ENCODE data around the gene KRTAP13-1.

The KRTAP13-1 gene, protein sequence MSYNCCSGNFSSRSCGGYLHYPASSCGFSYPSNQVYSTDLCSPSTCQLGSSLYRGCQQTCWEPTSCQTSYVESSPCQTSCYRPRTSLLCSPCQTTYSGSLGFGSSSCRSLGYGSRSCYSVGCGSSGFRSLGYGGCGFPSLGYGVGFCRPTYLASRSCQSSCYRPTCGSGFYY

DNA sequence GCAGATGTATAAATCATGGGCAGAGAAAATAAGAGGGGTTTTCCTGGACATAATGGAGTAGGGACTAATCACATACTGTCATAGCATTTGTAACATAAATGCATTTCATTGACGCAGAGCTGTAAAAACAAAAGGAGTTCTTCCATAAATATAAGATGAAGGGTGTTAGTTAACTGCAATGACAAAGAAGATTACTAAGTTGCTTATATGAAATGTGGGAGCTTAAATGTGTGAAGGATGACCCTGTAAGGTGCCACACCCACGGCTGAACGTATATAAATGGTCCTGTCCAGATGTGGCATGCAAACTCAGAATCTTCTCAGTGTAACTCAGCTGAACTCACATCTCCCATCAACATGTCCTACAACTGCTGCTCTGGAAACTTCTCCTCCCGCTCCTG, at the start of gene KRTAP13-1:
Gene KRTAP13-1, plus strand, starts transcription at position 301 of the 400 bp plus-strand sequence. Its CDS starts 56 bp downstream, at position 357.
- DNase-seq = no peak

DNA sequence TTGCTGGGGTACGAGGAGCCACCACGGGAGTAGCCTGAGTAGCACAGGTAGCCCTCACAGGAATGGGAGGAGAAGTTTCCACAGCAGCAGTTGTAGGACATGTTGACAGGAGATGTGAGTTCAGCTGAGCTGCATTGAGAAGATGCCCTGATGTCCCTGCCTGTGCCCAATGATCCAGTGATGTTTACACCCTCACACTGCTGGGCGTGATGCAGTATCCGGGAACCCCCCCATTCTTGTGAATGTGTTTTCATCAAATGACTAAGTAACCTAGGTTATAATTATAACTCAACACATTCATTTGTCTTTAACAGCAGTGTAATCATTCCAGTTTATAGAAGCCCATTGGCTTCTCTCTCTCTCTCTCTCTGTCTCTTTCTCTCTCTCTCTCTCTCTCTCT, 47.3 kb upstream of the KRTAP13-1 start, which contains the start of gene KRTAP23-1:
Gene KRTAP23-1, minus strand, starts transcription at position 101 of the 400 bp plus-strand sequence. Its CDS starts 0 bp downstream, at position 101.
- no peak for DNase-seq

DNA sequence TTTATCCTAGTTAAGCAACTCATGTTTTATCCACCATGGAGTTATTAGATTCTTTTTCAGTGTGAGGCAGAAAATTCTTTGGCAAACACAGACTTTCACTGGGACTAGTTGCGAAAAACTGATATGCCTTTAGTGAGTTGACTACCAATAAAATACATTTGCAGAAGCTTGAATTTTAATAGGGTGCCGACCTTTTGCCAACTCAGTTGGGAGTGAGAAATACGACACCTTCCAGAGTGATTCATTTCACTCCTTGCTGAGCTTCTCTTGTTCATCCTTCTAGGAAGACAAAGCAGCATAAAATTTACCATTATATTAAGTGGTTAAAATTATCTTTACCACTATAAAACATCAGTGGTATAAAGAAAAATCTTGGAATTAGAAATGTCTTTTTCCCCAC, 46.3 kb upstream of the KRTAP13-1 start:
- no peak for DNase-seq

DNA sequence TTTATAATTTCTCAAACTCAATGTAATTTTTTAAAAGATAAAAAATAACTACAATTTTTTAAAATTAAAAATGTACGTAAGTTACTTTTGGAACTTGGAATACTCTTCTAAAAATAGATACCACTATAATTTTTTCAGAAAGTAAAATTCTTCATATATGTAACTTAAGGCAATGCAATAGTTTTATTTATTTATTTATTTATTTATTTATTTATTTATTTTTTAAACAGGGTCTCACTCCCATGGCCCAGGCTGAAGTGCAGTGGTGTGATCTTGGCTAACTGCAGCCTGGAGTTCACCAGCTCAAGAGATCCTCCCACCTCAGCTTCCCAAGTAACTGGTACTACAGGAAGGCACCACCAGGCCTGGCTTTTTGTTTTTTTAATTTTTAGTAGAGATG, 44.3 kb upstream of the KRTAP13-1 start:
- no peak for DNase-seq

DNA sequence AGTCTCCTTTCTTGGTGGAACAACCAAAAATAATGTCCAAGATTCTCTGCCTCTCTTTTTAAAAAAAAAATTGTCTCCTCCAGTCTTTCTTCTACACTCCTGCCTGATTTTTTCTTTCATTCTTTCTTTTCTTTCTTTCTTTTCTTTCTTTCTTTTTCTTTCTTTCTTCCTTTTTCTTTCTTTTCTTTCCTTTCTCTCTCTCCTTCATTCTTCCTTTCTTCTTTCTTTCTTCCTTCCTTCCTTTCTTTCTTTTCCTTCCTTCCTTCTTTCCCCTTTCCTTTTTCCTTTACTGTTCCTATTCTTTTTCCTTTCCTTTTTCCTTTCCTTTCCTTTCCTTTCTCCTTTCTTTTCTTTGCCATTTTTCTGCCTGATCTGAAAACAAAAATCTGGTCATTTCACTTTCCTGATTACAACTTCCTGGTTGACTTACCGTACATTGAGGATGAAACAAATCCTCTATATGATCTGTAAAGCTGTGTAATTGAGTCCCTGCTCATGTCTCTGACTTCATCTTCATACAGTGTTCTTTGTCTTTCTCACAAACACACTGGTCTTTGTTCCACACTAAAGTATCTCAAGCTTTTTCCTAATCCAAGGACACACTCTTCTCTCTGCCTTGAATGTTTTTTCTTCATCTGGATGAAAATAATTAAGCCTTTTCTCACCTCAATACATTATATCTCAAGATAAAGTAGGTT, 41.4 kb upstream of the KRTAP13-1 start:
- DNase-seq = no peak

DNA sequence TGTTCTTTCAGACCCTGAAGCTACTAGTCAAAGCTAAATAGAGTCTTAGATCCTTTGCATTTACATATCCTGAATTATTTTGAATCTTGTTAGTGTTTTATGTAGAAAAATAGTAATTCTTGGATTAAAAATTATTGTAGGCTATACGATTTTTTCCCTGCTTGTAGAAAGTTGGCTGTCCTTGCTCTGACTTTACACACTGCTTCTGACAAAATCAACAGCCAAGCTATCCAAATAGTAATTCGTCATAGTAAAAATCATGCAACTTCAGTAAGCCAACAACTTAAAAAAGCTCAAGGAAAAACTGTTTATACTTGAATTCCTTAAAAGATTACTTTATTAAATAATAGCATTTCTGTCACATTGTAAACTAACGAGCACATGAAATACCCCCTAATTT, 39.9 kb upstream of the KRTAP13-1 start:
- DNase-seq = no peak

DNA sequence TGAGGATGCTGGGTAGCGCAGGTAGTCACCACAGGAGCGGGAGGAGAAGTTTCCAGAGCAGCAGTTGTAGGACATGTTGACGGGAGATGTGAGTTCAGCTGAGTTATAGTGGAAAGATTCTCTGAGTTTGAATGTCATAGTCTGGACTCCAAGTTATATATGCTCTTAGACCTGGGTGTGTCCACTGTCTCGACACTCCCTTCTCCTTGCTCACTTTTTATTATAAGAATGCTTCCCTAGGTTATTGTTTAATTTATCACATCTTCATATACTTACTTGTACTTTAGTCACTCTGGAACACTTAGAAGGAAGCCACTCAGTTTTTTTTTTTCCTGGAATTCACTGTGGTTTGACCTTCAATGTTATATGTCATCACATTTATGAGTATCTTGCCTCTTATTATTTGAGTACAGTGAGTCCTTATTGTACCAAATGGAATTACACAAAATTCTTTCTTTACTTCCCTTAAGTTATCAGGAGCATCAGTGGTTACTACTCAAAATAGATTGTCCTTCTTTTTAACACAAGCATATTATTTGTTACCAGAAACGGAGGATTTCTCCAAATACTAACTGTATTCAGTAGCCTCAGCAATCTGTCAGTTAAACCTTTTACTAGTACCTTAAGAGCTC, 23.6 kb upstream of the KRTAP13-1 start, which contains the start of gene KRTAP13-2:
Gene KRTAP13-2, minus strand, starts transcription at position 133 of the 632 bp plus-strand sequence. Its CDS starts 58 bp downstream, at position 75.
- no peak for DNase-seq

DNA sequence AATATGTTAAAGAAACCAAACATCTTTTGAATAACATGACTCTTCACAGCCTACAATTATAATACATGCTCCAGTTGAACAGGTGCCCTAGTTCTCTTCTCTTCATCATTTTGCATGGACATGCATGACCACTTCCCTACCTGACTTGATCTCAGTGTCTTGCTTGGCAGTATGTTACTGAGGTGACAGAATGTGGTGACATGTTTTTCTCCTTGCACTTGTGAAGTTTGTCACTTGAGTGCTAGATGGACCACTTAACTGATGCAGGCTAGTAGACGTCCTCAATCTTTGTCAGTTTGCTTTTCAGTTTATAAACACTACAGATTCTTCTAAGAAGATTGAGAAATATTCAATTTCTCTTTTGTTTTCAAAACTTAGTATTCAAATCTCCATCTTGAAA, 13.6 kb upstream of the KRTAP13-1 start:
- DNase-seq = no peak

DNA sequence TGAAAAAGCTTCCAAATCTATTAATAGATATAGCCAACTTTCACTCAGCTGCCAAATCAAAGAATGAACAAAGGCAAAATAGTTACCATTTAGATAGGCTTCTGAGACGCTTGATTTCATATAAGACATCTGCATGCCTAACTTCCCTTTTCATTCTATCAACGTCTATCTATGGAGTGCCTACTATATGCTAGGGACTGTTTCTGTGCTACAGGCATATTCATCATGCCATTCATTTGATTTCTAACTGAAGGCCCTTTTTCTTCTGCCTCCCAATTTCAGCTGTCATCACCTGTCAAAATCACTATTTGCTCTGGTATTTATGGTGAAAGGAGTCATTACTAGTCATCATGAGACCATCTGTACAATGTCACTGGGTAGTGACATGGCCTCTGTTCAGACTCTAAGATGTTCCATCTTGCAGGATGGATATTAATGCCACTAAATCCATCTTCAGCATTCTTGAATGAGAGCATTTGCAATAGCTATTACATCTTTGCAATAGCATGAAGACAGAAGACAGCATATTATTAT, 4.3 kb upstream of the KRTAP13-1 start:
- DNase-seq = no peak

DNA sequence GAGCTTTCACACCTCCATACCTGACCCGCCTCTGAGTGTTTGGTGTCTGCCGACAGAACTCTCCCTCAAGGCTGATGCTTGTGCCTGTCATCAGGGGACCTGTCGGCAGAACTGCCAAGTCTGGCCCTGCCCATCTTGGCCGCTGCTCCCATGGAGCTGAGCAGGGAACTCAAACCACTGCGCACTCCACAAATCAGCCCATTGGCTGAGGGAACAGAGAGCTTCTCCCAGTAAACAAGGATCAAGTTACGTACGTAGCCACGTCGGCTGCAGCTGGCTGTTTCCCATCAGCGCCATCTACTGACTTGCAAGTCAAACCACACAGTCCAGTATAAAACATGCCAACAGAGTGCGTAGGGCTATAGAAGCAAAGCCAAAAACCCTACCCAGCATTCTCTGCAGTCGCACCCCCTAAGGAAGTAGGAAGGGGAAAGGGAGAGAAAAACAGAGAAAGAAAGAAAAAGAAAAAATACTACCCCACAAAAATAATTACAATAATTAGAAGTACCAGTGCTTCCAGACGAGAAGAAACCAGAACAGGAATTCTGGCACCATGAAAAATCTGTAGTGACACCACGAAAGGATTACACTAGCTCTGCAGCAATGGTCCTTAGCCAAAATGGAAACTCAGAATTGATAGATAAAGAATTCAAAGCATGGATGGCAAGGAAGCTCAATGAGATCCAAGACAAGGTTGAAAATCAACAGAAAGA, 13.1 kb downstream of the KRTAP13-1 start:
- no peak for DNase-seq

DNA sequence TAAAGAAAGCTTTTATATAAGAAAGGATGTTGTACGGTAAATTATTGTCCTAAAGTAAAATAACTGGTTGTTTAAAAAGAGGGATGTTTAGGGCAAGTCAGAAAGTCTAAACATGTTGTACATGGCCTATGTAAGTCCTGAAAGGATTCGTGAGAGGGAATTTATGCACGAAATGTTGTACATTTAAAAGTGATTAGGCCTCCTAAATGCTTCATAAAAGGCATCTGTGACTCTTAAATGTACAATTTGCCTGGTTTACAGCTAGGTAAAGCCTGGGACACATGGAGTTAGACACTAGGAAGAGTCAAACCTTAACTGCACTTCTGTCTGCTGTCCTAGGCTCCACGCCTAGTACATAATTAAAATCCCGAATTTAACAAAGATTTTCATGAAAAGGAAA, 20.2 kb downstream of the KRTAP13-1 start:
- DNase-seq = no peak

DNA sequence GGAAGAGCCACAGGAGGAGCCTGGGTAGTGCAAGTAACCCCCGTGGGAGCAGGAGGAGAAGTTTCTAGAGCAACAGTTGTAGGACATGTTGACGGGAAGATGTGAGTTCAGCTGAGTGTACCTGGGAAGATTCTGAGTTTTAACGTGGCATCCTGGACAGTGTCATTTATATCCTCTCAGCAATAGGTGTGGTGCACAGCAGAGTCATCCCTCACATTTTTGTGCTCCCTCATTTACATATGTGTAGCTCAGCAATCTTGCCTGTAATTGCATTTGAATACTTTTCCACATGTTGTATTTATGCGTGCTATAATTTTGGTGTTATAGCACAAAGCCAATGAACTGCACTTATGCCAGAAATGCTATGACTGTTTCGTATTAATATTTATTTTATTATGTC, 30.0 kb downstream of the KRTAP13-1 start, which contains the start of gene KRTAP13-3:
Gene KRTAP13-3, minus strand, starts transcription at position 101 of the 400 bp plus-strand sequence. Its CDS starts 14 bp downstream, at position 87.
- DNase-seq = no peak

DNA sequence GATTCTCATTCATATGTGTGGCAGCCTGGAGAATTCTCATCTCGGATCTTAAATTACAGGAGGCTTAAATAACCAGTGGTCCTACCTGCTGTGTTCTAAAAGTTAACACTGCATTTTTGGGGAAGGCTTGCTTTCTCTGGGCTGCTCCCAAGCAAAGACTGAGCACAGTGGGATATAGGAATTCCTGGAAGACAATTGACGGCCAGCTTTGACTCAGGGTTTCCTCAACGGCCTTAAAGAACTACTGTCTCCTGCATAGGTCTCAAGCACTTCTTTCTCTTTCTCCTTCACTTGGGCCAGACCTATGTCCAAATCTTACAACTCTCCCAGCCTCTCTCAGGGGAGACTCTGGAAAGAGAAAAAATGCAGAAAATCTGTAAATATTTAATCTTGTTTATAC, 30.9 kb downstream of the KRTAP13-1 start:
- no peak for DNase-seq

DNA sequence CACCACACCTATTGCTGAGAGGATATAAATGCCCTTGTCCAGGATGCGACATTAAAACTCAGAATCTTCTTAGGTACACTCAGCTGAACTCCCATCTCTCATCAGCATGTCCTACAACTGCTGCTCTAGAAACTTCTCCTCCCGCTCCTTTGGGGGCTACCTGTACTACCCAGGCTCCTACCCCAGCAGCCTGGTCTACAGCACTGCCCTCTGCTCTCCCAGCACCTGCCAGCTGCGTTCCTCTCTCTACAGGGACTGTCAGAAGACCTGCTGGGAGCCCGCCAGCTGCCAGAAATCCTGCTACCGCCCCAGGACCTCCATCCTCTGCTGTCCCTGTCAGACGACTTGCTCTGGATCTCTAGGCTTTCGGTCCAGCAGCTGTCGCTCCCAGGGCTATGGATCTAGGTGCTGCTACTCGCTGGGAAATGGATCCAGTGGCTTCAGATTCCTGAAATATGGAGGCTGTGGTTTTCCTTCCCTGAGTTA, 34.4 kb downstream of the KRTAP13-1 start, which contains the start of gene KRTAP13-4:
Gene KRTAP13-4, plus strand, starts transcription at position 51 of the 486 bp plus-strand sequence. Its CDS starts 56 bp downstream, at position 107.
- no peak for DNase-seq

DNA sequence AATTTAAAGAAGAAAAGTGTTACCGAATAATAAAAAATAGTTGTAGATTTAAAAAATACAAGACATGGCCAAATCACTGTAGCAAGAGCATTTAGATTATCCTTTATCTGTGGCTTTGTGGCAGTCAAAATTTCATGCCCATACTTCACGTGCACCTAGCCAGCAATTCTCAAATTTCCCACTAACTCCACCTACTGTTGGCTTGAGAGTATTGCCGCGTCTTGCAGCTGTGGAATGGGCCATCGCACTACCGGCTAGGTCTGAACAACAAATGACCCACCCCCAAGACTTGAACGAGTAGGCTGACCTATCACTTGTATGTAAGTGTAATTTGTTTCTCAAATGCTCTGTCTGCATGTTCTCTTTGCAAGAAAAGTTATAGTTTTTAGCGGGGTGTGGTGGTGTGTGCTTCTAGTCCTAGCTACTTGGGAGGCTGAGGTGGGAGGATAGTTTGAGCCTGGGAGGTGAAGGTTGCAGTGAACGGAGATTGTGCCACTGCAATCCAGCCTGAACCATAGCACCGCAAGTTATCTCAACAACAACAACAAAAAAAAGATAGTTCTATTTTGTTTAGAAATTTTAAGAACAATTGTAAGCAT, 38.3 kb downstream of the KRTAP13-1 start:
- DNase-seq = no peak

DNA sequence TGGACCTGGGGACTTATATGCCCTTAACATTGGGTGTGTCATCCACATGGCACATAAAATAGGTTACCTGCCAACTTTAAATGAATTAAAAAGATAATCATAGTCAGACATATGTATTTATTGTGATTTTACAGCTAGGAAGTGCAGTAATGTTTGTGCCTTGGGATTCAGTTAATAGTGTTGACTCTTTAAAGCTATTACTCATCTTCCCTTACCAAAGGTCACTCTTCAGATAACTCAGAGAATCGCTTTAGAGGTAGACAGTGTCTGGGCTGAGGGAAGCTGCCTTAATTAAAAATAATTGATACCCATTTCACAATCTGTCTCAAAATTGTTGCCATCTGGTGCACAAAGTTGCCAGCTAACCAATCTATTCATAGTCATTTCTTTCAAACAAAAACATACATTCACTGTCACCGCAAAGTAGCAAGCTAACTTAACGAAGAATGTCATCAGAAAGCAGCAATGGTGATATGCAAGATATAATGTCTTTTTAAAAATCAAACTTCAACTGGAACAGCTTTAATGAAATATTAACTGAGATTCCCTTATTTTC, 41.3 kb downstream of the KRTAP13-1 start:
- DNase-seq = no peak

DNA sequence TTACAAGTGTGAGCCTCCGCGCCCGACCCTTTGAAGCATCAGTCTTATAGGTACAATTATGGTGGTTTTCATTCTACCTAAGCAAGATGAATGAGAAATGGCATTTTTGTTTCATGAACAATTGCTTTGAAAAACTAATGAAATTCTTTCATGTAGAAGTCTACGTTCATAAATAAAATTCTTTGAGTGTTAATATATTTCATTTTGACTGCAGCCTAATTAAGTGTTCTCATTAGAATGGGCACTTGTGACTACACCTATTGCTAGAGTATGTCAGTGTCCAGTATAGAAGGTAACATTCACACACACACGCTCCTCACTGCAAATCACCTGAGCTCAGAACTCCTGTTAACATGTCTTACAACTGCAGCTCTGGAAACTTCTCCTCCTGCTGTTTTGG, 44.1 kb downstream of the KRTAP13-1 start, which contains the start of gene KRTAP15-1:
Gene KRTAP15-1, plus strand, starts transcription at position 301 of the 400 bp plus-strand sequence. Its CDS starts 53 bp downstream, at position 354.
- DNase-seq = no peak

DNA sequence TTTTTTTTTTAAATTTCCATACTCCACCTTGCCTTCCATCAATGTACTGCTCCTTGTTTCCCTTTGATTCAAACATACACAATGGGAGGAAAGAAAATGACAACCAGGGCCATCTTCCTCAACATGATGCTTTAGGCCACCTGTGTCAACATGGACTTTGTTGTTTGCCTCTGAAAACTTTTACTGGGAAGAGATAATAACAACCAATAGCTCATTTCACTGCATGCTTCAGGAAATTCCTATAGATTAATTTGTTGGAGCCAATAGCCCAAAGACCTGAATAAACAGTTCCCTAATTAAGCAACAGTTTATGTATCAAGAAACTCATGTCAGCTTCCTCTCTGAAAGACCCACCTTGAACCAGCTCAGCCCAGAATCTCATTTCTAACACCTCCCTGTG, 47.4 kb downstream of the KRTAP13-1 start:
- DNase-seq = no peak

DNA sequence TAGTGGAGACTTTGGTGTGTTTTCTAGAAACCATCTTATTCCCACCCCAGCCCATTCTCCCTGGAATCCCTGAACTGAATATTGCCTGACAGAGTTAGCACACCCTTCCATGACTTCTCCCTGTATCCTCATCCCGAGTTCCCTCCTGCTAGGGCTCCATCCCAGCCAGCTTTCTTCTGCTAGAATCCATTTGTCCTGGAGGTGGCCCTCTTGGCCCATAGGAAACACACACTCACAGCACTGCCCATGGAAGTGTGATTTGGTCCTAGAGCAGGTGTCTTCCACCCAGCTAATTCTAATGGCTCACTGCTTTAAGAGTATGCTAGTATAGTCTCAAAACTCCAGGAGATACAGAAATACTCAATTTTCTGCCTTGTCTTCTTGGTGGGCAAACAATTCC, 48.4 kb downstream of the KRTAP13-1 start:
- no peak for DNase-seq

Data from GOT3 (cell line).